Activated naive CD4-positive, alpha-beta T cell treated with anti-CD3 and anti-CD28 coated beads, Interleukin-2, amount 10 ng/mL, durations not matched to agents 7 days and 5 days (primary cell): ENCODE data around the gene FAM193B.

Experiments
- CTCF ChIA-PET: fragments of 350-600 bp; sonication (Branson Sonifier 250); formaldehyde crosslinking; loops from one replicate; lab custom pipeline; 2021; ENCODE audit warnings: antibody characterized with exemption; lab: Charles Lee
- DNase-seq: peaks from one replicate; pipeline ENCODE4 v3.0.0-alpha.2; 2020
- H3K27ac Mint-ChIP-seq: one replicate; pipeline ENCODE4 v1.8.0; 2021; ENCODE audit warnings: mild to moderate bottlenecking, moderate library complexity, mixed read lengths
- H3K27me3 Mint-ChIP-seq: one replicate; pipeline ENCODE4 v1.8.0; 2021; ENCODE audit warnings: mild to moderate bottlenecking, mixed read lengths
- H3K36me3 Mint-ChIP-seq: one replicate; pipeline ENCODE4 v1.8.0; 2021; ENCODE audit warnings: mixed read lengths
- H3K4me1 Mint-ChIP-seq: one replicate; pipeline ENCODE4 v1.8.0; 2021; ENCODE audit warnings: mixed read lengths
- H3K4me3 Mint-ChIP-seq: one replicate; pipeline ENCODE4 v1.8.0; 2021; ENCODE audit warnings: mild to moderate bottlenecking, moderate library complexity, mixed read lengths
- H3K9me3 Mint-ChIP-seq: one replicate; pipeline ENCODE4 v1.8.0; 2021; ENCODE audit warnings: mixed read lengths

The FAM193B gene

GRCh38 chr5:177511181-177511580 lies 43.2 kb downstream of the FAM193B start:
- H3K36me3 Mint-ChIP-seq: peaks cover 40% of the 10 kb centered on the region
- DNase-seq: no peak
- H3K27ac Mint-ChIP-seq: no peak overlapping the region
- H3K4me3 Mint-ChIP-seq: peak overlapping the region; percentile 1
- CTCF ChIA-PET: interaction anchor here (1.2 kb wide), 1 partner anchor 9 kb away, joined by 5 read pairs; no protein-coding TSS in a partner anchor
- peaks cover 25% of the 10 kb centered on the region for H3K4me1 Mint-ChIP-seq
- H3K9me3 Mint-ChIP-seq: no peaks in the 10 kb centered on the region
- no peaks in the 10 kb centered on the region for H3K27me3 Mint-ChIP-seq

- Mint-ChIP-seq H3K27ac (no peak overlapping the region), H3K4me3 (no peak overlapping the region), H3K27me3 (no peaks in the 10 kb centered on the region), H3K36me3 (peaks cover 34% of the 10 kb centered on the region), H3K9me3 (no peaks in the 10 kb centered on the region), H3K4me1 (peaks cover 19% of the 10 kb centered on the region)
- DNase-seq: no peak
- CTCF ChIA-PET: no interaction called here
Measured at GRCh38 chr5:177510567-177511053, 43.8 kb downstream of the FAM193B start.

GRCh38 chr5:177509991-177510566 lies 44.3 kb downstream of the FAM193B start:
- CTCF ChIA-PET: no interaction called here
- H3K36me3 Mint-ChIP-seq: peaks cover 29% of the 10 kb centered on the region
- H3K27ac Mint-ChIP-seq: no peak overlapping the region
- peaks cover 14% of the 10 kb centered on the region for H3K4me1 Mint-ChIP-seq
- no peaks in the 10 kb centered on the region for H3K27me3 Mint-ChIP-seq
- DNase-seq: no peak
- no peak overlapping the region for H3K4me3 Mint-ChIP-seq
- H3K9me3 Mint-ChIP-seq: no peaks in the 10 kb centered on the region

- H3K36me3 Mint-ChIP-seq: peaks cover 23% of the 10 kb centered on the region
- CTCF ChIA-PET: no interaction called here
- H3K27me3 Mint-ChIP-seq: no peaks in the 10 kb centered on the region
- H3K9me3 Mint-ChIP-seq: no peaks in the 10 kb centered on the region
- peaks cover 10% of the 10 kb centered on the region for H3K4me1 Mint-ChIP-seq
- H3K27ac Mint-ChIP-seq: no peak within 1 kb of the TSS
- H3K4me3 Mint-ChIP-seq: no peak within 1 kb of the TSS
- DNase-seq: no peak
Measured at GRCh38 chr5:177509381-177509951, 44.9 kb downstream of the FAM193B start, which contains the start of gene DOK3. TSS of gene DOK3 (minus strand) at chr5:177509826. CDS start at chr5:177509540, 286 bp downstream.

GRCh38 chr5:177508837-177509236 lies 45.5 kb downstream of the FAM193B start:
- Mint-ChIP-seq H3K9me3 (no peaks in the 10 kb centered on the region), H3K4me3 (no peak overlapping the region), H3K36me3 (peaks cover 17% of the 10 kb centered on the region), H3K4me1 (peaks cover 7% of the 10 kb centered on the region), H3K27me3 (no peaks in the 10 kb centered on the region), H3K27ac (no peak overlapping the region)
- CTCF ChIA-PET: interaction anchor here (1.1 kb wide), 1 partner anchor 54 kb away, joined by 3 read pairs; no protein-coding TSS in a partner anchor
- no peak for DNase-seq

GRCh38 chr5:177508221-177508611 lies 46.1 kb downstream of the FAM193B start:
- Mint-ChIP-seq H3K27ac (no peak overlapping the region), H3K36me3 (peaks cover 12% of the 10 kb centered on the region), H3K4me3 (no peak overlapping the region), H3K27me3 (no peaks in the 10 kb centered on the region), H3K9me3 (no peaks in the 10 kb centered on the region), H3K4me1 (peaks cover 5% of the 10 kb centered on the region)
- DNase-seq: no peak
- CTCF ChIA-PET: interaction anchor here (1.1 to 1.4 kb wide), 2 partner anchors 53 to 106 kb away, joined by 3 read pairs; no protein-coding TSS in a partner anchor

GRCh38 chr5:177507596-177508220 lies 46.7 kb downstream of the FAM193B start:
- DNase-seq: no peak
- H3K36me3 Mint-ChIP-seq: peaks cover 11% of the 10 kb centered on the region
- H3K27me3 Mint-ChIP-seq: no peaks in the 10 kb centered on the region
- H3K9me3 Mint-ChIP-seq: no peaks in the 10 kb centered on the region
- CTCF ChIA-PET: interaction anchor here (1.0 to 1.4 kb wide), 3 partner anchors 10 to 106 kb away, joined by 3 to 4 read pairs (median 3); partner anchors contain the start of gene PDLIM7
- H3K4me3 Mint-ChIP-seq: no peak overlapping the region
- peaks cover 5% of the 10 kb centered on the region for H3K4me1 Mint-ChIP-seq
- H3K27ac Mint-ChIP-seq: peak overlapping the region; percentile 11

GRCh38 chr5:177507165-177507564 lies 47.2 kb downstream of the FAM193B start:
- Mint-ChIP-seq H3K9me3 (no peaks in the 10 kb centered on the region), H3K27me3 (no peaks in the 10 kb centered on the region), H3K36me3 (peaks cover 11% of the 10 kb centered on the region), H3K27ac (no peak overlapping the region), H3K4me3 (no peak overlapping the region), H3K4me1 (peaks cover 5% of the 10 kb centered on the region)
- CTCF ChIA-PET: interaction anchor here (1.0 to 1.4 kb wide), 2 partner anchors 10 to 105 kb away, joined by 3 to 4 read pairs; partner anchors contain the start of gene PDLIM7
- DNase-seq: no peak

GRCh38 chr5:177505075-177505474 lies 49.3 kb downstream of the FAM193B start:
- Mint-ChIP-seq H3K27me3 (peaks cover 6% of the 10 kb centered on the region), H3K9me3 (no peaks in the 10 kb centered on the region), H3K4me3 (no peak overlapping the region), H3K27ac (no peak overlapping the region), H3K4me1 (peaks cover 3% of the 10 kb centered on the region), H3K36me3 (no peaks in the 10 kb centered on the region)
- CTCF ChIA-PET: interaction anchor here (0.6 to 1.4 kb wide), 3 partner anchors 11 to 116 kb away, joined by 3 read pairs; no protein-coding TSS in a partner anchor
- DNase-seq: no peak

GRCh38 chr5:177504086-177505056 lies 50.0 kb downstream of the FAM193B start:
- CTCF ChIA-PET: interaction anchor here (0.6 to 7.6 kb wide), 5 partner anchors 12 to 115 kb away, joined by 3 to 114 read pairs (median 5); no protein-coding TSS in a partner anchor
- Mint-ChIP-seq H3K36me3 (no peaks in the 10 kb centered on the region), H3K4me1 (no peaks in the 10 kb centered on the region), H3K9me3 (no peaks in the 10 kb centered on the region), H3K27me3 (peaks cover 13% of the 10 kb centered on the region), H3K27ac (no peak overlapping the region), H3K4me3 (no peak overlapping the region)
- no peak for DNase-seq

- CTCF ChIA-PET: interaction anchor here (1.0 to 7.6 kb wide), 5 partner anchors 8 to 113 kb away, joined by 3 to 114 read pairs (median 5); no protein-coding TSS in a partner anchor
- Mint-ChIP-seq H3K36me3 (no peaks in the 10 kb centered on the region), H3K4me1 (peaks cover 4% of the 10 kb centered on the region), H3K9me3 (no peaks in the 10 kb centered on the region), H3K27ac (no peak overlapping the region), H3K27me3 (peaks cover 21% of the 10 kb centered on the region), H3K4me3 (no peak overlapping the region)
- DNase-seq: no peak
Measured at GRCh38 chr5:177503351-177504085, 50.8 kb downstream of the FAM193B start.

GRCh38 chr5:177502886-177503285 lies 51.5 kb downstream of the FAM193B start:
- H3K4me1 Mint-ChIP-seq: peaks cover 9% of the 10 kb centered on the region
- no peak overlapping the region for H3K27ac Mint-ChIP-seq
- CTCF ChIA-PET: interaction anchor here (1.0 to 7.6 kb wide), 8 partner anchors 9 to 193 kb away, joined by 3 to 114 read pairs (median 8); no protein-coding TSS in a partner anchor
- H3K36me3 Mint-ChIP-seq: no peaks in the 10 kb centered on the region
- DNase-seq: no peak
- H3K27me3 Mint-ChIP-seq: peaks cover 28% of the 10 kb centered on the region
- H3K9me3 Mint-ChIP-seq: no peaks in the 10 kb centered on the region
- no peak overlapping the region for H3K4me3 Mint-ChIP-seq
